GM21723 (cell line): Measurements from ENCODE around the gene NCOA1.
"Not testable (repeated sequence)": the region's sequence is repeated elsewhere in the genome, so short reads cannot be mapped to it uniquely, and the experiment has no call there.

Experiments
- ATAC-seq: cut with Tn5 transposase; IDR thresholded peaks from one replicate; pipeline ENCODE4 v1.9.1; 2021; ENCODE audit warnings: mild to moderate bottlenecking, moderate library complexity; ENCODE audit not compliant: unreplicated experiment

The NCOA1 gene

GRCh38 chr2:24571828-24572442 lies 80.9 kb downstream of the NCOA1 start:
- ATAC-seq = no peak

- no peak for ATAC-seq
Measured at GRCh38 chr2:24576146-24576545, 85.1 kb downstream of the NCOA1 start.

GRCh38 chr2:24576617-24577016 lies 85.6 kb downstream of the NCOA1 start:
- ATAC-seq = no peak

GRCh38 chr2:24577481-24577880 lies 86.4 kb downstream of the NCOA1 start:
- peak; percentile 70 for ATAC-seq

GRCh38 chr2:24579053-24579803 lies 88.2 kb downstream of the NCOA1 start:
- no peak for ATAC-seq

- no peak for ATAC-seq
Measured at GRCh38 chr2:24580561-24580960, 89.5 kb downstream of the NCOA1 start.

- not testable (repeated sequence) for ATAC-seq
Measured at GRCh38 chr2:24581971-24582370, 90.9 kb downstream of the NCOA1 start.

GRCh38 chr2:24586955-24587354 lies 95.9 kb downstream of the NCOA1 start:
- peak; percentile 74 for ATAC-seq

GRCh38 chr2:24588294-24588693 lies 97.2 kb downstream of the NCOA1 start:
- ATAC-seq = no peak

- ATAC-seq = no peak
Measured at GRCh38 chr2:24592441-24593100, 101.5 kb downstream of the NCOA1 start.

- no peak for ATAC-seq
Measured at GRCh38 chr2:24594283-24594682, 103.2 kb downstream of the NCOA1 start.

- ATAC-seq = no peak
Measured at GRCh38 chr2:24597181-24597870, 106.3 kb downstream of the NCOA1 start.

GRCh38 chr2:24600140-24600539 lies 109.1 kb downstream of the NCOA1 start:
- ATAC-seq = not testable (repeated sequence)

- ATAC-seq = no peak
Measured at GRCh38 chr2:24611631-24612030, 120.6 kb downstream of the NCOA1 start.

- ATAC-seq = no peak
Measured at GRCh38 chr2:24613154-24613814, 122.2 kb downstream of the NCOA1 start.

- no peak for ATAC-seq
Measured at GRCh38 chr2:24616616-24617015, 125.6 kb downstream of the NCOA1 start.

GRCh38 chr2:24617424-24617823 lies 126.4 kb downstream of the NCOA1 start:
- ATAC-seq = no peak

GRCh38 chr2:24618144-24618543 lies 127.1 kb downstream of the NCOA1 start:
- no peak for ATAC-seq

- ATAC-seq = no peak
Measured at GRCh38 chr2:24618680-24619079, 127.6 kb downstream of the NCOA1 start.

- ATAC-seq = no peak
Measured at GRCh38 chr2:24620936-24621335, 129.9 kb downstream of the NCOA1 start.
